ENCODE measurements around the gene ARHGAP33.

ARHGAP33 gene

GRCh38 chr19:35740423-35741202, 34.8 kb upstream of the ARHGAP33 start:
- peak; percentile 99 for DNase-seq (ENCODE audit: low spot score)
- TF ChIP-seq, protein P1, sequence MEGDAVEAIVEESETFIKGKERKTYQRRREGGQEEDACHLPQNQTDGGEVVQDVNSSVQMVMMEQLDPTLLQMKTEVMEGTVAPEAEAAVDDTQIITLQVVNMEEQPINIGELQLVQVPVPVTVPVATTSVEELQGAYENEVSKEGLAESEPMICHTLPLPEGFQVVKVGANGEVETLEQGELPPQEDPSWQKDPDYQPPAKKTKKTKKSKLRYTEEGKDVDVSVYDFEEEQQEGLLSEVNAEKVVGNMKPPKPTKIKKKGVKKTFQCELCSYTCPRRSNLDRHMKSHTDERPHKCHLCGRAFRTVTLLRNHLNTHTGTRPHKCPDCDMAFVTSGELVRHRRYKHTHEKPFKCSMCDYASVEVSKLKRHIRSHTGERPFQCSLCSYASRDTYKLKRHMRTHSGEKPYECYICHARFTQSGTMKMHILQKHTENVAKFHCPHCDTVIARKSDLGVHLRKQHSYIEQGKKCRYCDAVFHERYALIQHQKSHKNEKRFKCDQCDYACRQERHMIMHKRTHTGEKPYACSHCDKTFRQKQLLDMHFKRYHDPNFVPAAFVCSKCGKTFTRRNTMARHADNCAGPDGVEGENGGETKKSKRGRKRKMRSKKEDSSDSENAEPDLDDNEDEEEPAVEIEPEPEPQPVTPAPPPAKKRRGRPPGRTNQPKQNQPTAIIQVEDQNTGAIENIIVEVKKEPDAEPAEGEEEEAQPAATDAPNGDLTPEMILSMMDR (IDR thresholded peaks at IDR 0.05; ENCODE audit: borderline replicate concordance, control extremely low read depth, extremely low read depth, insufficient read depth, missing control alignments), result peak; percentile 8
- in situ Hi-C loops (cut with MboI; ENCODE audit: low sequenced_read_pairs, unreplicated experiment), result no loop called here

GRCh38 chr19:35741203-35741515, 34.2 kb upstream of the ARHGAP33 start:
- TF ChIP-seq, protein P1 (IDR thresholded peaks at IDR 0.05; ENCODE audit: borderline replicate concordance, control extremely low read depth, extremely low read depth, insufficient read depth, missing control alignments), result no peak
- DNase-seq (ENCODE audit: low spot score), result no peak
- in situ Hi-C loops (cut with MboI; ENCODE audit: low sequenced_read_pairs, unreplicated experiment), result no loop called here

DNA sequence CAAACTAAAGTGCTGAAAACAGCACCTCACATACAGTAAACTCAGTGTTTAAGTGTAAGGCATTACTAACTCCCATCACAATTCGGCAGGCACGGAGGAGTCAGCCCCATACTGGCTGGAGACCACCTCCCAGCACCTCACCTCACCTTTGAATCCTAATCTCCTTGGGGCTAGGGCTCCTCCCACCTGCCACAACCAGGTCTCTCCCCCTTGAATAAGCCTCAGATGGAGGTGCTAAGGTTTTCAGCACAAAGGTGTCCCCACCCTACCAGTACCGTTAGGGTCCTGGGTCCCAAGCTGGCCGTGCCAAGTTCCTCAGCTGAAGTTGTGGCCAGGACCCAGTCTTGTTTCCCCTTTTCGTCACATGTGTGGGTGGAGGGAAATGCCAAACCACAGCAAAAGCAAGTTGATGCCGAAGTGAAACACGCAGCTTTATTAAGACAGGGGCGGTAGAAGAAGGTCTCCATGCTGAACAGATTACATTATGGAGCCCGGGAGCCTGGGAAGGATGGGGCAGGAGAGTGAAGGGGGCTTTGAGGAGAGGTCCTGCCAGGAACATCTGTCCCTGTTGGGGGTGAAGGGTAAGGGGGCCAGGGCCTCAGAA, 33.1 kb upstream of the ARHGAP33 start, which contains the start of gene IGFLR1:
IGFLR1 (minus strand) TSS at position 332 of the 604 bp plus-strand sequence. CDS start 1,272 bp downstream, outside the sequence.
- in situ Hi-C loops (cut with MboI; ENCODE audit: low sequenced_read_pairs, unreplicated experiment), result no loop called here
- TF ChIP-seq, protein P1 (IDR thresholded peaks at IDR 0.05; ENCODE audit: borderline replicate concordance, control extremely low read depth, extremely low read depth, insufficient read depth, missing control alignments), result no peak
- DNase-seq (ENCODE audit: low spot score), result peak; percentile 73

DNA sequence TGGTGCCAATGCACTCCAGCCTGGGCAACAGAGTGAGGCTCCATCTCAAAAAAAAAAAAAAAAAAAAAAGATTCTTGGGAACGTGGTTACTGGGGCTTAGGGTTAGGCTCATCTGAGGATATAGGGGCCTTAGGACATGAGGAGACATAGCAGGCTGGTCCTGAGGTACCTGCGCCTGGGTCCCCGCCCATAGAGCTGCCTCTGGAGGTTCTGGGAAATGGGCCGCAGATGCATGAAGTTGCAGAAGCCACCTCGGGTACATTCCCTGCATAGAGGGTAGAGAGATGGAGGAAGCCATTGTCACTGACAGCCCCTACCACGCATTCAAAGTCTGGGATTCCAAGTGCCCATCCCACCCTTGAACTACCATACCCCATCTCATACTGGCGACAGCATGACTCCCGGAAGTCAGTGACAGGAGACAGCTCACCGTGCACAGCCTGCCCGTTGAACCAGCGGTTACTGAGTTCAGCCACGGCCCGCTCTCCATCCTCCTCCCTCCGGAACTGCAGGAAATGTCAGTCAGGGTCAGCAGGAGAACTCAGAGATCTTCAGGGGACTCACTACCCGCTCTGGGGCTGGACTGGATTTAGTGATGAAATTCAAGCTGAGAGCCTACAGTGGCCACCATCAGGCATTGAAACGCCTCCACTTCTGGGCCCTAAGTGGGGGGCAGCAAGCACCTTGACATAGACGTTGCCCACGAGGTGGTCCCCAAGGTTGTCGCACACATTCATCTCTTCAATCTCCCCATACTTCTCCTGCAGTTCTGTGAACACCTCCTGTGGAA, 31.5 kb upstream of the ARHGAP33 start:
- in situ Hi-C loops (cut with MboI; ENCODE audit: low sequenced_read_pairs, unreplicated experiment), result no loop called here
- TF ChIP-seq, protein P1 (IDR thresholded peaks at IDR 0.05; ENCODE audit: borderline replicate concordance, control extremely low read depth, extremely low read depth, insufficient read depth, missing control alignments), result no peak
- no peak for DNase-seq (ENCODE audit: low spot score)

DNA sequence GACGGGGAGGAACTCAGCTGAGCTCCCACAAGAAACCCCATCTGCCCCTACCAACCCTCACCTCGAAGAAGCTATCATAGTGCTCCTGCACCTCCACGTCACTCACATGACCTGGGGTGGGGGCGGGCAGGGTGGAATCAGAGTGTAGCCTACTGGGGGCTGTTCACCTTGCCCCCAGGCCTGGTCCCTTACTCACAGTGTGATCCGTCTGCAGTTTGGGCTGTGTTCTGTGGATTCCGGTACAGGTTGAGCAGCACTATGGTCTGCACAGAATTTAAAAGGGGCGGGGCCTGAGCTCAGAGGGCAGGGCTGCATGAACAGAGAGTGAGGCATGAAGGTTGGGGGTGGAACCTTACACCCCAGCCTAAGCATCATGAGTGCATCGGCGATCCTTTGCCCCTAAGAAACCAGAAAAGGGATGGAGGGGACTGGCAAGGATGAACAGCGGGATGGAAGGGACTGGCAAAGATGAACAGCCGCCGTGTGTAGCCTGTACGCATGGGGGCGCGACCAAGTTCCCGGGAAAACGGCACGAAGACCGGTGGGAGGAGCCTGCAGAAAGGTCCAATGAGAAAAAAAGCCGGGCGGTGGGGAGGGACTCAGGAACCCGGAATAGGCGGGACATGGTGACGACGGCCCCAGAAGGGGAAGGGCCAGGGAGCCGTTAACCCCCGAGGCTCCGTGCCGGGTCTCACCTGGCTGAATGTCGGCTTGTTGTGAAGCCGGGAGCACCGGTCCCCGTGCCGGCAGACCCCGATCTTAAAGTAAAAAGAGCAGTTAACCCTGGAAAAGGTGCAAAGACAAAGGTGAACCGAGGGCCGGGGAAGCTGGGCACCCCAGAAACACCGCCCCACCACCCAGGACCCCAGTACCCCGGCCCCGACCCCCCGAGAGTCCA, 30.7 kb upstream of the ARHGAP33 start:
- TF ChIP-seq, protein P1 (IDR thresholded peaks at IDR 0.05; ENCODE audit: borderline replicate concordance, control extremely low read depth, extremely low read depth, insufficient read depth, missing control alignments), result peak; percentile 14
- in situ Hi-C loops (cut with MboI; ENCODE audit: low sequenced_read_pairs, unreplicated experiment), result no loop called here

More for the DNA sequence above, 30.7 kb upstream of the ARHGAP33 start:
- DNase-seq (ENCODE audit: low spot score), result peak; percentile 83

Measured in GM13976 (cell line).